Measurements from ENCODE around the gene COPS3. TPM values are rescaled to one million over a fixed set of nuclear protein-coding genes. Genes with fewer than 3 reads are reported as not detected.
"Not testable (repeated sequence)": the region's sequence is repeated elsewhere in the genome, so short reads cannot be mapped to it uniquely, and the experiment has no call there.

The COPS3 gene
- total and polyA plus RNA-seq, 4 donors: 24.6 to 77.3 (median 30.2) TPM

GRCh38 chr17:17256316-17256715 is 24.7 kb downstream of the COPS3 start:
- H3K9me3 ChIP-seq (ENCODE audit: control insufficient read depth in 4 of 4, low read length in 3 of 4): no peaks in the 10 kb centered on the region
- DNase-seq (ENCODE audit: low spot score): no peak
- H3K4me3 ChIP-seq (ENCODE audit: low read depth in 1 of 3, low read length in 3 of 3): no peak overlapping the region
- no peak for TF ChIP-seq FOXA2 (IDR thresholded peaks at IDR 0.05)
- no peak for TF ChIP-seq HNF4G (IDR thresholded peaks at IDR 0.05)
- no peak for TF ChIP-seq NR2F2 (IDR thresholded peaks at IDR 0.05)
- no peak for TF ChIP-seq SP1 (IDR thresholded peaks at IDR 0.05)
- TF ChIP-seq HNF4A (conservative IDR thresholded peaks at IDR 0.05): no peak
- no peak for TF ChIP-seq JUND (IDR thresholded peaks at IDR 0.05)
- H3K9ac ChIP-seq (ENCODE audit: low read depth in 1 of 2, low read length in 2 of 2): no peak overlapping the region
- peaks cover 18 to 62% (median 46%) of the 10 kb centered on the region in 4 donors for H3K36me3 ChIP-seq (ENCODE audit: control insufficient read depth in 4 of 4, insufficient read depth in 3 of 4, low read depth in 1 of 4, low read length in 3 of 4)
- peaks cover 4 to 7% (median 6%) of the 10 kb centered on the region in 4 donors for H3K4me1 ChIP-seq (ENCODE audit: control insufficient read depth in 4 of 4, insufficient read depth in 4 of 4, low read length in 3 of 4)
- no peak overlapping the region for H3K27ac ChIP-seq (ENCODE audit: low read depth in 1 of 2, low read length in 2 of 2)
- 100% methylated on average over 1 of the region's 1 CpG for WGBS
- no peaks in the 10 kb centered on the region for H3K27me3 ChIP-seq (ENCODE audit: control insufficient read depth in 4 of 4, insufficient read depth in 4 of 4, low read length in 3 of 4)

- not testable (repeated sequence) for H3K4me1 ChIP-seq (ENCODE audit: control insufficient read depth in 4 of 4, insufficient read depth in 4 of 4, low read length in 3 of 4); H3K27me3 ChIP-seq (ENCODE audit: control insufficient read depth in 4 of 4, insufficient read depth in 4 of 4, low read length in 3 of 4); H3K9ac ChIP-seq (ENCODE audit: low read depth in 1 of 2, low read length in 2 of 2); H3K4me3 ChIP-seq (ENCODE audit: low read depth in 1 of 3, low read length in 3 of 3); H3K9me3 ChIP-seq (ENCODE audit: control insufficient read depth in 4 of 4, low read length in 3 of 4); H3K27ac ChIP-seq (ENCODE audit: low read depth in 1 of 2, low read length in 2 of 2); DNase-seq (ENCODE audit: low spot score)
- WGBS: 92% methylated on average over 11 of the region's 11 CpGs
- peaks cover 16 to 58% (median 45%) of the 10 kb centered on the region in 4 donors for H3K36me3 ChIP-seq (ENCODE audit: control insufficient read depth in 4 of 4, insufficient read depth in 3 of 4, low read depth in 1 of 4, low read length in 3 of 4)
Observed at GRCh38 chr17:17255689-17256088, 25.4 kb downstream of the COPS3 start.

- Histone ChIP-seq H3K9me3 (ENCODE audit: control insufficient read depth in 4 of 4, low read length in 3 of 4) (no peaks in the 10 kb centered on the region), H3K36me3 (ENCODE audit: control insufficient read depth in 4 of 4, insufficient read depth in 3 of 4, low read depth in 1 of 4, low read length in 3 of 4) (peaks cover 7 to 55% (median 34%) of the 10 kb centered on the region in 4 donors), H3K4me1 (ENCODE audit: control insufficient read depth in 4 of 4, insufficient read depth in 4 of 4, low read length in 3 of 4) (peaks cover 4 to 7% (median 6%) of the 10 kb centered on the region in 4 donors), H3K27ac (ENCODE audit: low read depth in 1 of 2, low read length in 2 of 2) (no peak overlapping the region), H3K27me3 (ENCODE audit: control insufficient read depth in 4 of 4, insufficient read depth in 4 of 4, low read length in 3 of 4) (no peaks in the 10 kb centered on the region), H3K4me3 (ENCODE audit: low read depth in 1 of 3, low read length in 3 of 3) (no peak overlapping the region), H3K9ac (ENCODE audit: low read depth in 1 of 2, low read length in 2 of 2) (no peak overlapping the region)
- no peak for DNase-seq (ENCODE audit: low spot score)
- WGBS: 92% methylated on average over 3 of the region's 3 CpGs
- TF ChIP-seq YY1 (IDR thresholded peaks at IDR 0.05) (no peak), FOXA2 (IDR thresholded peaks at IDR 0.05) (no peak), JUND (IDR thresholded peaks at IDR 0.05) (no peak), TAF1 (conservative IDR thresholded peaks at IDR 0.05) (no peak), RAD21 (IDR thresholded peaks at IDR 0.05) (no peak)
Observed at GRCh38 chr17:17254036-17254435, 27.0 kb downstream of the COPS3 start.

GRCh38 chr17:17253406-17253805 is 27.6 kb downstream of the COPS3 start:
- no peak for DNase-seq (ENCODE audit: low spot score)
- WGBS: 94% methylated on average over 3 of the region's 3 CpGs
- no peaks in the 10 kb centered on the region for H3K27me3 ChIP-seq (ENCODE audit: control insufficient read depth in 4 of 4, insufficient read depth in 4 of 4, low read length in 3 of 4)
- H3K4me1 ChIP-seq (ENCODE audit: control insufficient read depth in 4 of 4, insufficient read depth in 4 of 4, low read length in 3 of 4): peaks cover 4 to 7% (median 6%) of the 10 kb centered on the region in 4 donors
- H3K36me3 ChIP-seq (ENCODE audit: control insufficient read depth in 4 of 4, insufficient read depth in 3 of 4, low read depth in 1 of 4, low read length in 3 of 4): peaks cover 4 to 55% (median 34%) of the 10 kb centered on the region in 4 donors
- no peak overlapping the region for H3K27ac ChIP-seq (ENCODE audit: low read depth in 1 of 2, low read length in 2 of 2)
- H3K9me3 ChIP-seq (ENCODE audit: control insufficient read depth in 4 of 4, low read length in 3 of 4): no peaks in the 10 kb centered on the region
- H3K4me3 ChIP-seq (ENCODE audit: low read depth in 1 of 3, low read length in 3 of 3): no peak overlapping the region
- H3K9ac ChIP-seq (ENCODE audit: low read depth in 1 of 2, low read length in 2 of 2): no peak overlapping the region
- TF ChIP-seq MAX (IDR thresholded peaks at IDR 0.05) (no peak), FOXA1 (IDR thresholded peaks at IDR 0.05) (no peak), ZBTB33 (IDR thresholded peaks at IDR 0.05) (no peak), RXRA (IDR thresholded peaks at IDR 0.05) (no peak), SP1 (IDR thresholded peaks at IDR 0.05) (no peak), HNF4G (IDR thresholded peaks at IDR 0.05) (no peak), HNF4A (conservative IDR thresholded peaks at IDR 0.05) (no peak), EGR1 (IDR thresholded peaks at IDR 0.05; ENCODE audit: low read depth in 2 of 2) (no peak), NR2F2 (IDR thresholded peaks at IDR 0.05) (no peak), YY1 (IDR thresholded peaks at IDR 0.05) (no peak), TAF1 (conservative IDR thresholded peaks at IDR 0.05) (no peak), FOXA2 (IDR thresholded peaks at IDR 0.05) (no peak), GABPA (IDR thresholded peaks at IDR 0.05 in 1 of 2, conservative IDR thresholded peaks at IDR 0.05 in 1 of 2) (no peak), JUND (IDR thresholded peaks at IDR 0.05) (no peak), RAD21 (IDR thresholded peaks at IDR 0.05) (no peak), ATF3 (IDR thresholded peaks at IDR 0.05) (no peak), CTCF (IDR thresholded peaks at IDR 0.05; ENCODE audit: low read depth, low read length, missing input control) (no peak)

All from liver (tissue), 9 donors.